Endothelial cell of umbilical vein (primary cell): ENCODE data around the gene TMEM250. TPM values are rescaled to one million over a fixed set of nuclear protein-coding genes. Genes with fewer than 3 reads are reported as not detected.

Experiments
- BruUV-seq: library from RNA; stranded (reverse); fragments of 400-500 nt; replicated peaks from 2 replicates; lab custom pipeline; 2021; lab: Mats Ljungman, UMichigan
- CTCF ChIA-PET: fragments of 300-600, 350-600 bp; sonication (Branson Sonifier 250); formaldehyde crosslinking; loops from one replicate; lab custom pipeline; 2021; ENCODE audit warnings: antibody characterized with exemption, inconsistent platforms; lab: Charles Lee
- POLR2A ChIA-PET: fragments of 300-600, 350-600 bp; sonication (Branson Sonifier 250); formaldehyde crosslinking; loops from one replicate; lab custom pipeline; 2021; ENCODE audit warnings: antibody characterized with exemption, inconsistent platforms; lab: Charles Lee
- DNase-seq: peaks from one replicate; pipeline ENCODE4 v3.0.0-alpha.2; 2011; ENCODE audit warnings: low read depth, low spot score
- FAIRE-seq: peaks from 2 replicates; lab custom pipeline; 2011; peaks lifted over from hg19 to GRCh38; lab: Jason Lieb, UNC
- H2AFZ ChIP-seq: 2 replicates; pipeline ENCODE4 v1.6.0; 2012; ENCODE audit warnings: low read depth, low read length, control low read depth, inconsistent platforms
- H3K27ac ChIP-seq: 2 replicates; pipeline ENCODE4 v1.5.1; 2011; ENCODE audit warnings: low read depth, mild to moderate bottlenecking, control low read depth, low read length, moderate library complexity; ENCODE audit not compliant: insufficient read depth
- H3K27me3 ChIP-seq, 2 experiments: 2 replicates each; pipeline versions ENCODE4 v1.6.0 to v1.6.1; 2011; ENCODE audit warnings: low read length in 2 of 2, mixed read lengths in 1 of 2; ENCODE audit not compliant: control insufficient read depth in 2 of 2, insufficient read depth in 2 of 2
- H3K36me3 ChIP-seq, 2 experiments: 2 replicates in 1 of 2; 3 replicates in 1 of 2; pipeline ENCODE4 v1.5.1; 2011; ENCODE audit warnings: low read length in 2 of 2, mild to moderate bottlenecking in 1 of 2, moderate library complexity in 1 of 2; ENCODE audit not compliant: control insufficient read depth in 2 of 2, insufficient read depth in 2 of 2; ENCODE audit errors: extremely low read depth in 1 of 2
- H3K4me1 ChIP-seq: 3 replicates; pipeline ENCODE4 v1.5.1; 2011; ENCODE audit warnings: mild to moderate bottlenecking, low read length; ENCODE audit not compliant: control insufficient read depth, insufficient read depth; ENCODE audit errors: extremely low read depth
- H3K4me2 ChIP-seq: 2 replicates; pipeline ENCODE4 v1.6.1; 2011; ENCODE audit warnings: low read length, control low read depth, mixed read lengths; ENCODE audit not compliant: insufficient read depth
- H3K4me3 ChIP-seq, 3 experiments: fragments of 200-600 bp in 1 of 3; sonication (generic), shearing (Covaris generic) in 1 of 3; replicated peaks in 1 of 3; 2 replicates each; pipeline ENCODE4 v1.5.1; 2011 to 2016; ENCODE audit warnings: control low read depth in 3 of 3, low read length in 3 of 3, mild to moderate bottlenecking in 2 of 3, inconsistent platforms in 1 of 3, low read depth in 1 of 3, moderate library complexity in 1 of 3; ENCODE audit not compliant: insufficient read depth in 1 of 3
- H3K79me2 ChIP-seq: 2 replicates; pipeline ENCODE4 v1.6.0; 2012; ENCODE audit warnings: low read length, inconsistent platforms; ENCODE audit not compliant: control insufficient read depth, insufficient read depth
- H3K9ac ChIP-seq: replicated peaks from 2 replicates; pipeline ENCODE3; 2011; ENCODE audit warnings: low read length, control low read depth; ENCODE audit not compliant: insufficient read depth; ENCODE audit errors: extremely low read depth
- H3K9me1 ChIP-seq: replicated peaks from 3 replicates; pipeline ENCODE4 v1.6.0; 2011; ENCODE audit warnings: mild to moderate bottlenecking, low read length; ENCODE audit not compliant: control insufficient read depth, insufficient read depth; ENCODE audit errors: extremely low read depth
- H3K9me3 ChIP-seq: replicated peaks from 2 replicates; pipeline ENCODE4 v1.5.1; 2012; ENCODE audit warnings: low read length, inconsistent platforms; ENCODE audit not compliant: control insufficient read depth, insufficient read depth
- H4K20me1 ChIP-seq: replicated peaks from 2 replicates; pipeline ENCODE3; 2011; ENCODE audit warnings: mild to moderate bottlenecking, low read length; ENCODE audit not compliant: control insufficient read depth, insufficient read depth; ENCODE audit errors: extremely low read depth
- CTCF ChIP-seq, 2 donors: IDR thresholded peaks; 1 replicate in 1 of 2; 2 replicates in 1 of 2; pipeline ENCODE4 v1.5.1; 2011; ENCODE audit warnings: low read length in 2 of 2, mild to moderate bottlenecking in 2 of 2, moderate library complexity in 2 of 2, control low read depth in 1 of 2, inconsistent platforms in 1 of 2, low read depth in 1 of 2; ENCODE audit not compliant: insufficient read depth in 1 of 2; ENCODE audit errors: extremely low read depth in 1 of 2
- EZH2 ChIP-seq: IDR thresholded peaks from 2 replicates; pipeline ENCODE4 v1.6.1; 2012; ENCODE audit warnings: borderline replicate concordance, low read depth, mild to moderate bottlenecking, moderate library complexity, low read length, inconsistent platforms; ENCODE audit not compliant: severe bottlenecking
- FOS ChIP-seq: IDR thresholded peaks from 2 replicates; pipeline ENCODE4 v1.6.1; 2011; ENCODE audit warnings: mild to moderate bottlenecking, low read length, moderate library complexity, borderline replicate concordance; ENCODE audit not compliant: insufficient read depth
- GATA2 ChIP-seq: IDR thresholded peaks from 2 replicates; pipeline ENCODE4 v1.7.0; 2011; ENCODE audit warnings: low read depth, mild to moderate bottlenecking, moderate library complexity, mixed read lengths, low read length; ENCODE audit not compliant: insufficient read length, insufficient read depth
- JUN ChIP-seq: IDR thresholded peaks from 2 replicates; pipeline ENCODE4 v1.6.1; 2011; ENCODE audit warnings: borderline replicate concordance, low read depth; ENCODE audit not compliant: insufficient read length, insufficient read depth
- MAX ChIP-seq: IDR thresholded peaks from 2 replicates; pipeline ENCODE4 v1.6.1; 2011; ENCODE audit not compliant: insufficient read depth, insufficient read length
- MYC ChIP-seq: IDR thresholded peaks from one replicate; pipeline ENCODE4 v1.6.1; 2011; ENCODE audit warnings: mild to moderate bottlenecking, low read depth, low read length
- POLR2A ChIP-seq: IDR thresholded peaks from 2 replicates; pipeline ENCODE4 v1.6.1; 2012; ENCODE audit warnings: low read depth, mild to moderate bottlenecking, control low read depth, low read length
- POLR2AphosphoS5 ChIP-seq: IDR thresholded peaks from 2 replicates; pipeline ENCODE4 v1.6.1; 2012; ENCODE audit warnings: low read depth, mild to moderate bottlenecking, control low read depth, low read length, moderate library complexity; ENCODE audit not compliant: insufficient read depth
- dilution Hi-C: fragments of 300-500 bp; cut with MboI; formaldehyde crosslinking; loops from one replicate; pipeline ENCODE4 v1.15.0; 2019; ENCODE audit warnings: low sequenced_read_pairs; ENCODE audit not compliant: extremely low pct_ligation_motif_present
- intact Hi-C: fragments of 100-400 bp; cut with micrococcal nuclease; formaldehyde crosslinking; loops from one replicate; pipeline ENCODE4 v1.10.0; 2022
- polyA plus RNA-seq, 4 experiments: library from polyadenylated mRNA; depleted of rRNA in 3 of 4; stranded (reverse) in 3 of 4; unstranded in 1 of 4; fragments of >200 nt; gene quantifications; 2 replicates each; pipeline versions ENCODE4 v1.2.1 to v1.2.3, GENCODE V29; 2011 to 2012; ENCODE audit warnings: missing spikeins in 1 of 4
- total RNA-seq: library from RNA; stranded (reverse); gene quantifications from 2 replicates; pipeline ENCODE4 v1.2.3, GENCODE V29; 2021

The TMEM250 gene
- total and polyA plus RNA-seq, 2 donors (not counting 3 experiments of a cell fraction or from before 2014, with no cell fraction given), result 24.9 to 49.9 TPM

GRCh38 chr9:136081113-136081825, 37.4 kb downstream of the TMEM250 start:
- no peak overlapping the region for H3K4me3 ChIP-seq
- intact Hi-C loops (no loop called here), dilution Hi-C loops (no loop called here)
- H3K27me3 ChIP-seq, result no peaks in the 10 kb centered on the region
- FAIRE-seq (no peak), DNase-seq (no peak)
- TF ChIP-seq CTCF (IDR thresholded peaks at IDR 0.05; ENCODE audit: extremely low read depth in 1 of 2, insufficient read depth in 1 of 2, low read depth in 1 of 2, low read length in 2 of 2), result no peak
- TF ChIP-seq MYC, result no peak
- no peak for TF ChIP-seq FOS
- TF ChIP-seq POLR2AphosphoS5, result no peak
- TF ChIP-seq MAX, result no peak
- no peak for TF ChIP-seq GATA2
- no peak for TF ChIP-seq POLR2A
- no peak for TF ChIP-seq EZH2
- TF ChIP-seq JUN, result no peak
- peaks cover 2% of the 10 kb centered on the region for H3K4me1 ChIP-seq
- no peak overlapping the region for H2AFZ ChIP-seq
- peaks cover 81% of the 10 kb centered on the region for H3K79me2 ChIP-seq
- peaks cover 0 to 4% of the 10 kb centered on the region in 2 experiments for H3K36me3 ChIP-seq
- H3K9me1 ChIP-seq, result no peaks in the 10 kb centered on the region
- BruUV-seq, result no TSS peak
- no peaks in the 10 kb centered on the region for H4K20me1 ChIP-seq
- ChIA-PET CTCF (interaction anchor here (0.6 to 0.9 kb wide), 2 partner anchors 10 to 41 kb away, joined by 3 to 5 read pairs; no protein-coding TSS in a partner anchor), POLR2A (no interaction called here)
- no peaks in the 10 kb centered on the region for H3K9me3 ChIP-seq
- H3K4me2 ChIP-seq, result no peak overlapping the region
- no peak overlapping the region for H3K27ac ChIP-seq
- H3K9ac ChIP-seq, result no peak overlapping the region
